Activated naive CD4-positive, alpha-beta T cell treated with anti-CD3 and anti-CD28 coated beads, Interleukin-2, amount 50 U/mL, for 72 hours (primary cell): Measurements from ENCODE around the gene KIF26B. TPM values are rescaled to one million over a fixed set of nuclear protein-coding genes. Genes with fewer than 3 reads are reported as not detected.
A peak's percentile ranks its signal among the peaks of the same experiment; 100 is the strongest.

Experiments used
- ATAC-seq, 2 donors: fragments of 150-1000 bp; cut with Tn5 transposase; 2 replicates each; pipeline ENCODE4 v1.10.0; 2021; ENCODE audit warnings: mild to moderate bottlenecking in 2 of 2, moderate library complexity in 2 of 2
- DNase-seq, 2 donors: peaks; one replicate each; pipeline ENCODE4 v3.0.0; 2021 to 2022; ENCODE audit warnings: low spot score in 2 of 2
- H3K27ac Mint-ChIP-seq, 2 donors: one replicate each; pipeline ENCODE4 v1.8.0; 2022; ENCODE audit warnings: mild to moderate bottlenecking in 2 of 2, mixed read lengths in 2 of 2
- H3K36me3 Mint-ChIP-seq, 2 donors: one replicate each; pipeline ENCODE4 v1.8.0; 2022; ENCODE audit warnings: mixed read lengths in 2 of 2
- H3K9me3 Mint-ChIP-seq, 2 donors: one replicate each; pipeline ENCODE4 v1.8.0; 2022; ENCODE audit warnings: mixed read lengths in 2 of 2
- total RNA-seq, 2 donors: library from RNA; stranded (reverse); gene quantifications; one replicate each; pipeline ENCODE4 v1.2.3, GENCODE V29; 2022

KIF26B gene
- under 1 TPM; 0.16 to 0.25 TPM for total RNA-seq

DNA sequence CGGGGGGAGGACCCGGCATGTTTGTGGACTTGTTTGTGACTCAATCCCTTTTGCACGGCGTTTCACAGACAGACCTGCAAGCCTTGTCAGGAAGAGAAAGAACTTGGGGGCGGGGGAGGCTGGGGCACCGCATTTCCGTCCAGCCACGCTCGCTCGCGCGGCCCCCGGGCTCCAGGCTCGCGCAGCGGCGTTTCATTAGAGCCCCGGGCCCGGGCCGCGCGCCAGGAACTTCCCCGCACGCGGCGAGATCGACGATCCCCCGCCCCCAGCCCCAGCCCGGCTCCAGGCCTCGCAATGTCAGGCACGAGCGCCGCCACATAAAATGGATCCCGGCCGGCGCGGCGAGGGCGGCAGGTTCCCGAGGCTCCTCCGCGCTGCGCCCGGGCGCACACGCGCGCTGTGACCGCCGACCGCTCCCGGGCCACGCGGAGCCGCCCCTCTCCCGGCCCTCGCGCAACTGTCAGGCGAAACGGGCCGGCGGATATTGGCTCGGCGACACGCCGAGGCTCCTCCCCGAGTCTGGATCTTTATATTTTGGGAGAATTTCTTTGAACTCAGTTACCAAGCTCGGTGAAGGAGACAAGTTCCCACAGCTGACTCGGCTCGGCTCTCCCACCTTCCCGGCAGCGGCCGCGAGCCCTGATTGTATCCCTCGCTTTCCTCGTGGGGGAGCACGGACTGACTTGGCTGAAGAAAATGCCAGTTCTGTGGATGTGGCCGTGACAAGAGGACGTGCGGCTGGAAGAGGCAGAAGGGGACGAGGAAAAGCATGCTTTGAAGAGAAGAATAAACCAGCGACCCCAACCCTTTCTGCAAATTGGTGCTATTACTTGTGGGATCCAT lies at the start of gene KIF26B:
KIF26B (plus strand) TSS at position 557 of the 843 bp plus-strand sequence. CDS start 440 bp downstream, outside the sequence.
- DNase-seq (peak in 1 of 2 donors; percentile 35), ATAC-seq (peak; percentile 23 to 33)
- peaks cover 2% of the 10 kb centered on the region in 2 donors for H3K9me3 Mint-ChIP-seq
- H3K27ac Mint-ChIP-seq: no peak within 1 kb of the TSS
- peaks cover 0 to 12% of the 10 kb centered on the region in 2 donors for H3K36me3 Mint-ChIP-seq

DNA sequence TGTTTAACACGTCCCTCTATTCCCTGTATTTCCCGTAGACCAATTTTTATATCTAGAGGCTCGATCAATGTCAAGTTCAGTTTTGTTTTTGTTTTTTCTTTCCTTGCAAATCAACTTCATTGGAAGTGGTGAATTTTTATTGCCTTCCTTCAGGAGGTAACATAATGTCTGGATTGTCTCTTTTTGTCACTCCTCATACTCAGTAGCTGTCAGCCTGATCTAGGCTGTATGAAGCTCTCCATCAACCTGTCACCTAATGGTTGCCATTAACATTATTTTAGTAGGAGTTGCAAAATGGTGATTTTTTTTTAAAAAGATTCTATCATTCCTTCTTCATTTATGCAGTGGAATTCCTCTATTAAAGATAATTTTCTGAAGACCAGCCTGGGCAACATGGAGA lies 49.7 kb upstream of the KIF26B start:
- Mint-ChIP-seq H3K27ac (no peak overlapping the region), H3K9me3 (no peaks in the 10 kb centered on the region), H3K36me3 (no peaks in the 10 kb centered on the region)
- ATAC-seq (no peak), DNase-seq (no peak)

DNA sequence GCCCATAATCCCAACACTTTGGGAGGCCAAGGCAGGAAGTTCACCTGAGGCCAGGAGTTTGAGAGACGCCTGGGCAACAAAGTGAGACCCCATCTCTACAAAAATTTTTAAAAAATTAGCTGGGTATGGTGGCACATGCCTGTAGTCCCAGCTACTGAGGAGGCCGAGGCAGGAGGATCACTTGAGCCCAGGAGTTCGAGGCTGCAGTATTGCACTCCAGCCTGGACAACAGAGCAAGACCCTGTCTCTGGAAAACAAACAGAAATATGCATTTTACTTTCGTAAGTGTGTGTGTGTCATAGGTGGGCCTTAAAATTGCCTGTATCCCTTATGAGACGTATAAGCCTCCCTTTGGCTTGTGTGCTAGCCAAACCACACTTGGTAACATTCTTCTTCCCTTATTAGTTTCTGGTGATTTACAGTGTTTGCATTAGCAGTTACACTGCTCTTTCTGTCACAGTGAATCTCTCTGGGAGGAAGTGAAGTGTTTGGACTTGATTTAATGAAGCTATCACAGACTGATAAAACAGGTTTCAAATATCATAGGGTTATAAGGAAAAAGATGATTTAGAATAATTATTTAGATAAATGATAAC lies 48.9 kb upstream of the KIF26B start:
- no peak overlapping the region for H3K27ac Mint-ChIP-seq

DNA sequence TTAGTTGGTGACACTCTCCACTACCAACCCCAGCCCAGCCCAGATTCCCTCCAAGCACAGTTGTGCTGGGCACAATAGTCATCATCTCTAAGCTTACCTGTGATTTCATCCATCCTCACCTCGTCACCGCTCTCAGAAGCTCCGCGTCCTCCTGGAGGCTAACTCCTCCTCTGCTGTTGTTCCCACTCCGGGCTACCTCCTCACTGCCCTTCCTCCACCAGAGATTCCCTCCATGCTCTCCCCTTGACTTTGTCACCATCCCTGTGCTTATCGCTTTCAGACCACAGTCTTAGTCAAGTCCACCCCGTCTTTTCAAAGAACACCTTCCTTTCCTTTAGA lies 47.0 kb upstream of the KIF26B start:
- no peak overlapping the region for H3K27ac Mint-ChIP-seq

More for the DNA sequence above, 48.9 kb upstream of the KIF26B start:
- ATAC-seq: no peak
- no peak for DNase-seq
- Mint-ChIP-seq H3K36me3 (no peaks in the 10 kb centered on the region), H3K9me3 (no peaks in the 10 kb centered on the region)

DNA sequence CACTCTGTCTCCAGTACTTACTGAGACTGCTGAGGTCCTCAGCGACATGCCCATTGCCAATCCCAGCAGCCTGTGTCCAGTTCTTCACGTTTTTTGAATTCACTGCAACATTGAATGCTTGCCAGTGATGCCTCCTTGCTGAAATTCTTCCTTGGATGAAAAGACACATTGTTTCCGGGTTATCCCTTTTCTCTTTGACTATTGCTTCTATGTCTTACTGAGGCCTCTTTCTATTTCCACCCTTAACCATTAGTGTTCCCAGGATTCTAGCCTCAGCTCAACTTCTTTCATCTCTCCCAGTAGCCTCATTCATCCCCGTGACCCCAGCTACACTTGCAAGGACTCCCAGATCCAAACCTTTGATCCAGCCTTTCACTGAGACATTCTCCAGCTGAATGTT lies 46.5 kb upstream of the KIF26B start:
- Mint-ChIP-seq H3K9me3 (no peaks in the 10 kb centered on the region), H3K36me3 (no peaks in the 10 kb centered on the region)

More for the DNA sequence above, 47.0 kb upstream of the KIF26B start:
- DNase-seq (no peak), ATAC-seq (no peak)
- no peaks in the 10 kb centered on the region for H3K36me3 Mint-ChIP-seq
- H3K9me3 Mint-ChIP-seq: no peaks in the 10 kb centered on the region

DNA sequence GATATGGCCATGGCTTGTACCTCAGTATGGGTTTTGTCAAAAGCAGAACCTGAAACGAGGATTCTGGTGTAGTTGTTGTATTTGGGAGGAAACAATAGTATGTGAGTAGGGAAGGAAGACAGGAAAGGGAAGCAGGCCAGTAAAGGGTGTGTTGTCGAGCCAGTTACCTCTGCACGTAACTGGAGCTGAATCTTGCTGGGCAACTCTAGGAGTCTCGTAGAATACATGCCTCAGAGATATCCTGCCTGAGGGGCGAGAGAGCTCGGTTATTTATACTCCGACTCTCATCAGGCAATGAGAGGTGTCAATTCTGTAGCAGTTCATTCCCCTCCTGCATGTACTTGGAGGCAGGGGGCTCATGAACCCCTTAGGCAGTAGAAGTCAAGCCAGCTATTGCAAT lies 45.9 kb upstream of the KIF26B start:
- Mint-ChIP-seq H3K9me3 (no peaks in the 10 kb centered on the region), H3K36me3 (no peaks in the 10 kb centered on the region), H3K27ac (no peak overlapping the region)
- DNase-seq: no peak
- ATAC-seq: no peak

More for the DNA sequence above, 46.5 kb upstream of the KIF26B start:
- no peak for ATAC-seq
- no peak for DNase-seq
- H3K27ac Mint-ChIP-seq: no peak overlapping the region

DNA sequence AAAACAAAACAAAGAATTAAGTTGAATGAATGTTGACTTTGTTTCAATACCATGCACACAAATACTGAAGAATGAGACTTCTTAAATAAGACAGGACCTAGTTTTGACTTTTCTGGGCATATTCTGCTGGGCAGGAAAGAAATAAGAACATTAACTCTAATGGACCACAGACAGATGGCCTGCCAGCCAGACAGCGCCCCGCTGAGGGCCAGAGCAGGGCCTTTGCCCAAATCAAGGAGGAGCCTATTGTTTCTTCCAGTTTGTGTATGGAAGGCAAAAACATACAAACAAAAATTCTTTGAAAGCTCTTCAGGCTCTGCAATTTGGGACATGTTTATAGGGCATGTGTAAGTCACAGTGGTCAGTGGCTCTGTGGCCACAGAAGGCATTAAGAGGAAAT lies 44.4 kb upstream of the KIF26B start:
- H3K27ac Mint-ChIP-seq: no peak overlapping the region

DNA sequence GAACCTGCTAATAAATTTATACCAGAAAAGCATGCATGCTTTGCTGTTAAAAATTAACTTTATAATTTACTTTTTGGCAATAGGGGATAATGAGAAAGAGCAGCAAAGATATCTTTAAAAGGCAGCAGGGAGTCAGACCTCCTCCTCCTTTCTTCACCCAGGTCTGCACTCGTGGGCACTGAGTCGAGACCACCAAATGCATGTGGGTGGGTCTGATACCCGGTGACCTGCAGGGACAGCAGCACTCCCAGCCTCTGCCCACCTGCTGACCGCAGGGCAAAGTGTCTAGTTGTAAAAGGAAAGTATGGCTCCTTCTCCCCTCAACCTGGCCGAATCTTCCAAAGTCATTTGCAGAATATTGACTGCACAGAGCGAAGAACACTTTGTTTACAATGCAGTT lies 43.7 kb upstream of the KIF26B start:
- no peak for ATAC-seq
- Mint-ChIP-seq H3K27ac (no peak overlapping the region), H3K9me3 (no peaks in the 10 kb centered on the region), H3K36me3 (no peaks in the 10 kb centered on the region)
- no peak for DNase-seq

More for the DNA sequence above, 44.4 kb upstream of the KIF26B start:
- DNase-seq (no peak), ATAC-seq (no peak)
- no peaks in the 10 kb centered on the region for H3K9me3 Mint-ChIP-seq
- H3K36me3 Mint-ChIP-seq: no peaks in the 10 kb centered on the region

DNA sequence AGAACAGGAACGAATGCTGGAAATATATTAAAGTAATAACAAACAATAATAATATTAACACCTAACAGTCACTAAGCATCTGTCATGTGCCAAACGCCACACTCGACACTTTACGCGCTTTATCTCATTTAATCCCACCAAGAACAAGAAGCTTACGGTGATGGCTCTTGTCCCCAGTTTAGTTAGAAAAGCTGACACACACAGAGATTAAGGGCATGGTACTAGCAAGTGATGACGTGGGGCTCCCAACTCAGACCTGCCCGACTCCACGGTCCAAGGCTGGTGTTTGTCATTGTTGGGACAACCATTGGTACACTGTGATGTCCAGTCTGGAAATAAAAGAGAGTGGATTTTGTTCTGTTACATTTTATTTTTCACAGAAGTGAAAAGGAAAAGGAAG lies 41.1 kb upstream of the KIF26B start:
- H3K9me3 Mint-ChIP-seq: no peaks in the 10 kb centered on the region
- no peaks in the 10 kb centered on the region for H3K36me3 Mint-ChIP-seq
- no peak overlapping the region for H3K27ac Mint-ChIP-seq
- ATAC-seq (no peak), DNase-seq (no peak)

DNA sequence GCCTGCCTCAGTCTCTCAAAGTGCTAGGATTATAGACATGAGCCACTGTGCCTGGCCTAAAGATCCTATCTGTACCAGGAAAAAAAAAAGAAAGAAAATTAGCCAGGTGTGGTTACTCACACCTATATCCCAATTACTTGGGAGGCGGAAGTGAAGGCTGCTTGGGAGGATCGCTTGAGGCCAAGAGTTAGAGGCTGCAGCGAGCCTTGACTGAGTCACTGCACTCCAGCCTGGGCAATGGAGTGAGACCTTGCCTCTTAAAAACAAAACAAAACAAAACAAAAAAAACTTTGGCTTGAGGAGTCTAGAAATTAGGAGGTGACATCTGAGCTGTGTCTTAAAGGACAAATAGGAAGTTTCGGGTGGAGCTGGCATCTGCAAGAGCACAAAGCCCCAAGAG lies 38.7 kb upstream of the KIF26B start:
- H3K36me3 Mint-ChIP-seq: no peaks in the 10 kb centered on the region
- ATAC-seq: no peak

DNA sequence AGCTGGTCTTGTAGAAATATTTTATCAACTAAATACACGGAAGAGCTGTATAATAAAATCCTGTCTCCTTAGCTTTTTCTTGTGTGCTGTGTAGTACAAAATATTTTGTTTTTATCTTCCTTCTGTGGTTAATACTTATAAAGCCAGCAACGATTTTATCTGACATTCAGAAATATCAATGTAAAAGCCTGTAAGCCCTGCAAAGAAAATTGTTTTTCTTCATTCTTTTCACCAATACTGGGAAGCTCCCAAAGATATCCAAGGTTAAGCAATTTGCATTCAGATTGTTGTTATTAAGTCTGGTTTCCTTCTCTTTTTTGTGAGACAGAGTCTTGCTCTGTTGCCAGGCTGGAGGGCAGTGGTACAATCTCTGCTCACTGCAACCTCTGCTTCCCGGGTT lies 38.0 kb upstream of the KIF26B start:
- ATAC-seq (no peak), DNase-seq (no peak)
- H3K9me3 Mint-ChIP-seq: no peaks in the 10 kb centered on the region
- H3K36me3 Mint-ChIP-seq: no peaks in the 10 kb centered on the region
- H3K27ac Mint-ChIP-seq: no peak overlapping the region

More for the DNA sequence above, 38.7 kb upstream of the KIF26B start:
- Mint-ChIP-seq H3K9me3 (no peaks in the 10 kb centered on the region), H3K27ac (no peak overlapping the region)
- DNase-seq: no peak

DNA sequence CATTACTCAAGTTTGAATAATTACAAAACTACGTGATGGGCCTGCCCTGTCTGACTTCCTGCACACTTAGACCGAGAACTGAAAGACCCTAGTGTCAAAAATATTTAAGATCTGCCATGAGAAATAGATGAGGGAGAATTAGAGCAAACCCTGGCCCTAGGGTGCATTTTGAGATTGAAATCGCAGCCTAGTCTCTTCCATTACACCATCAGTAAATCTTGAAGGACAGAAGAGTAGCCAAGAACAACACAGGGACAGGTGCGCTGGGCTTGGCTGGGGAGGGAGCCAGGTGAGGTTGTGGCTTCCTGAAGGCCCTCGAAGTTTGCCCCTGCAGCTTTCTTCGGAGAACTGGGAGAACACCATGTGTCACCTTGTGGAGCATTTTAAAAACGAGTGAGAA lies 36.7 kb upstream of the KIF26B start:
- Mint-ChIP-seq H3K36me3 (no peaks in the 10 kb centered on the region), H3K9me3 (no peaks in the 10 kb centered on the region), H3K27ac (no peak overlapping the region)
- ATAC-seq: no peak
- DNase-seq: no peak

DNA sequence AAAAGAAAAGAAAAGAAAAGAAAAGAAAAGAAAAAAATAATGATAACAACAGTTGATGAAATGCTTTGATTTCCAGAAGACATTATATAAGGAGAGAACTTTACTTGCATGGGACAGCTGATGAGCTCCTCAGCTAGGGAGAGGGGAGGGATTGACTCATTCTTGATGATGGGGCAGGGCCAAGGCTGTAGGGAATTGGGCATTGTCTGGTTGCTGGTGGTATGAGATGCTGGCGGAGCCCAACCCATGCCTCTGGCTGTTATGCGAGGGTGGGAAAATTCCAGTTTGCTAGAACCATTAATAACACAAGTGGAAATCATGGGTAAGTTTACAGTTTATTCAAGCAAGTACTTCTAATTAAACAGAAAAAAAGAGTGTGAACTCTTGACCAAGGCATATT lies 36.0 kb upstream of the KIF26B start:
- Mint-ChIP-seq H3K27ac (no peak overlapping the region), H3K36me3 (no peaks in the 10 kb centered on the region), H3K9me3 (no peaks in the 10 kb centered on the region)
- DNase-seq (no peak), ATAC-seq (no peak)

DNA sequence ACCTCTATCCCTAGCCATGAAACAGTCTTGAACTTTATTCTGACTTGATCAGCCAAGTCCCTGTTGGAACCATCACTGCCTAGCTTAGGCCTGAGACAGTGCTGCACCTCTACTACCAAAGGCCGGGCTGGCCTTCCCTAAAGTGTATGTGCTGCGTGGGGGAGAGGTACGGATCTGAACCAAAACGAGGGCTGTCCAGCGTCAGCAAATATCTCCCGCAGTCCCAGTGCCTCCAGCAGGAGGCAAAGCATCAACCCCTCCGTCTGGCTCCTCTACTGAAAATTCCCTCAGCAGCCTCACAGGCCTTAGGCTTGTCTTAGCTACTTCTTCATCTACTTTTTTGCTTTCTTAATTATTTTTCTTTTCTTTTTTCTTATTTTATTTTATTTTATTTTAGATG lies 33.3 kb upstream of the KIF26B start:
- Mint-ChIP-seq H3K27ac (no peak overlapping the region), H3K9me3 (no peaks in the 10 kb centered on the region), H3K36me3 (no peaks in the 10 kb centered on the region)
- DNase-seq: no peak
- no peak for ATAC-seq

DNA sequence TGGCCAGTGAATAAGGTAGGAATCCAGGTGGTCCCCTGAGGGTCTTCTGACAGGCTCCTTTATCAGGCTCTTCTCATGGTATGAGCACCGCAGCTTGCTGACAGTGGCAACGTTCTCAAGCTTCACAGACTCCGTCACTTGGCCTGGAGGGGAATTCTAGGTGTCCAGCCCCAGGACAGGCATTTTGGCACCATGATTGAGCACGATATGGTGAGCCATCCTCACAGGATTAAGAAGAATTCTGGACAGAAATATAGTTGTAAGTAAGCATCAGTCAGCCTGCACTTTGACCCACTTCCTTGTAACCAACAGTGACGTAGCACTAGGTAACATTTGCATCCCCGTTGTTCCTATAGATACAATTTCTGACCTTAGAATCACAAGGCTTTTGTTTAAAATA lies 30.5 kb upstream of the KIF26B start:
- DNase-seq: no peak
- Mint-ChIP-seq H3K9me3 (no peaks in the 10 kb centered on the region), H3K27ac (no peak overlapping the region), H3K36me3 (no peaks in the 10 kb centered on the region)
- ATAC-seq: no peak

DNA sequence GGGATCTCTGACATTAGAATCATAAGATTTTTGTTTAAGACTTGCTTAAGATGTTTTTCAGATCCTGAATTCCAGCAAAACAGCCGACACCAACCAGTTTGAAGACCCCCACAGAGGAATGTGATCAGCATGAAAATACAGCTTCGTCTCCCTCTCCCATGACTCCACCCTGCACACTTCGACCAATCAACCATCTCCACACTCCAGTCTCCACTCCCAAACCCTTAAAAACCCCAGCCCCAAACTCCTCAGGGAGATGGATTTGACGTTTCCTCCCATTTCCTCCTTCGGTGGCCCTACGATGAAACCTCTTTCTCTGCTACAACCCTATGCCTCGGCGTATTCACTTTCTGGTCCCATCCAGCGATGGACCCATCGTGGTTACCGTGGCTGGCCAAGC lies 30.1 kb upstream of the KIF26B start:
- peak overlapping the region in 1 of 2 donors; percentile 34 for H3K27ac Mint-ChIP-seq
- no peak for DNase-seq
- no peaks in the 10 kb centered on the region for H3K36me3 Mint-ChIP-seq
- no peaks in the 10 kb centered on the region for H3K9me3 Mint-ChIP-seq
- ATAC-seq: no peak

DNA sequence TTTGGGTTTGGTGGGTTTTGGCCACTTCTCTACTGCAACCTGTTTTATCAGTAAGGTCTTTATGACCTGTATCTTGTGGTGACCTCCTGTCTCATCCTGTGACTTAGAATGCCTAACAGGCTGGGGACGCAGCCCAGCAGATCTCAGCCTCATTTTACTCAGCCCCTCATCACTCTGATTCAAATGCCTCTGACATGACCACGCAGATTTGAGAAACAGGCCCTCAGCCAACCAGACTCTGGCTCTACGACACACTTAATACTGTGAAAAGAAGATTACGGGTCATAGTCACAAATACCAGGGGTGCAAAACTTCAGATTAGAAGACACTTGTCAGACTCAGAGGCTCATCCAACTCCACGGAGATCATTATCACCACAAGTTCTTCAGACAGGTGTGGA lies 28.3 kb upstream of the KIF26B start:
- ATAC-seq: no peak
- Mint-ChIP-seq H3K27ac (no peak overlapping the region), H3K36me3 (no peaks in the 10 kb centered on the region), H3K9me3 (no peaks in the 10 kb centered on the region)
- DNase-seq: no peak
